Endothelial cell of umbilical vein (primary cell): ENCODE results near the gene CDH1. TPM values are rescaled to one million over a fixed set of nuclear protein-coding genes. Genes with fewer than 3 reads are reported as not detected.

Source experiments
- BruUV-seq: library from RNA; stranded (reverse); fragments of 400-500 nt; replicated peaks from 2 replicates; lab custom pipeline; 2021; lab: Mats Ljungman, UMichigan
- CTCF ChIA-PET: fragments of 300-600, 350-600 bp; sonication (Branson Sonifier 250); formaldehyde crosslinking; loops from one replicate; lab custom pipeline; 2021; ENCODE audit warnings: antibody characterized with exemption, inconsistent platforms; lab: Charles Lee
- POLR2A ChIA-PET: fragments of 300-600, 350-600 bp; sonication (Branson Sonifier 250); formaldehyde crosslinking; loops from one replicate; lab custom pipeline; 2021; ENCODE audit warnings: antibody characterized with exemption, inconsistent platforms; lab: Charles Lee
- DNase-seq: peaks from one replicate; pipeline ENCODE4 v3.0.0-alpha.2; 2011; ENCODE audit warnings: low read depth, low spot score
- FAIRE-seq: peaks from 2 replicates; lab custom pipeline; 2011; peaks lifted over from hg19 to GRCh38; lab: Jason Lieb, UNC
- H2AFZ ChIP-seq: 2 replicates; pipeline ENCODE4 v1.6.0; 2012; ENCODE audit warnings: low read depth, low read length, control low read depth, inconsistent platforms
- H3K27ac ChIP-seq: 2 replicates; pipeline ENCODE4 v1.5.1; 2011; ENCODE audit warnings: low read depth, mild to moderate bottlenecking, control low read depth, low read length, moderate library complexity; ENCODE audit not compliant: insufficient read depth
- H3K27me3 ChIP-seq, 2 experiments: 2 replicates each; pipeline versions ENCODE4 v1.6.0 to v1.6.1; 2011; ENCODE audit warnings: low read length in 2 of 2, mixed read lengths in 1 of 2; ENCODE audit not compliant: control insufficient read depth in 2 of 2, insufficient read depth in 2 of 2
- H3K36me3 ChIP-seq, 2 experiments: 2 replicates in 1 of 2; 3 replicates in 1 of 2; pipeline ENCODE4 v1.5.1; 2011; ENCODE audit warnings: low read length in 2 of 2, mild to moderate bottlenecking in 1 of 2, moderate library complexity in 1 of 2; ENCODE audit not compliant: control insufficient read depth in 2 of 2, insufficient read depth in 2 of 2; ENCODE audit errors: extremely low read depth in 1 of 2
- H3K4me1 ChIP-seq: 3 replicates; pipeline ENCODE4 v1.5.1; 2011; ENCODE audit warnings: mild to moderate bottlenecking, low read length; ENCODE audit not compliant: control insufficient read depth, insufficient read depth; ENCODE audit errors: extremely low read depth
- H3K4me2 ChIP-seq: 2 replicates; pipeline ENCODE4 v1.6.1; 2011; ENCODE audit warnings: low read length, control low read depth, mixed read lengths; ENCODE audit not compliant: insufficient read depth
- H3K4me3 ChIP-seq, 3 experiments: fragments of 200-600 bp in 1 of 3; sonication (generic), shearing (Covaris generic) in 1 of 3; replicated peaks in 1 of 3; 2 replicates each; pipeline ENCODE4 v1.5.1; 2011 to 2016; ENCODE audit warnings: control low read depth in 3 of 3, low read length in 3 of 3, mild to moderate bottlenecking in 2 of 3, inconsistent platforms in 1 of 3, low read depth in 1 of 3, moderate library complexity in 1 of 3; ENCODE audit not compliant: insufficient read depth in 1 of 3
- H3K79me2 ChIP-seq: 2 replicates; pipeline ENCODE4 v1.6.0; 2012; ENCODE audit warnings: low read length, inconsistent platforms; ENCODE audit not compliant: control insufficient read depth, insufficient read depth
- H3K9ac ChIP-seq: replicated peaks from 2 replicates; pipeline ENCODE3; 2011; ENCODE audit warnings: low read length, control low read depth; ENCODE audit not compliant: insufficient read depth; ENCODE audit errors: extremely low read depth
- H3K9me1 ChIP-seq: replicated peaks from 3 replicates; pipeline ENCODE4 v1.6.0; 2011; ENCODE audit warnings: mild to moderate bottlenecking, low read length; ENCODE audit not compliant: control insufficient read depth, insufficient read depth; ENCODE audit errors: extremely low read depth
- H3K9me3 ChIP-seq: replicated peaks from 2 replicates; pipeline ENCODE4 v1.5.1; 2012; ENCODE audit warnings: low read length, inconsistent platforms; ENCODE audit not compliant: control insufficient read depth, insufficient read depth
- H4K20me1 ChIP-seq: replicated peaks from 2 replicates; pipeline ENCODE3; 2011; ENCODE audit warnings: mild to moderate bottlenecking, low read length; ENCODE audit not compliant: control insufficient read depth, insufficient read depth; ENCODE audit errors: extremely low read depth
- EZH2 ChIP-seq: IDR thresholded peaks from 2 replicates; pipeline ENCODE4 v1.6.1; 2012; ENCODE audit warnings: borderline replicate concordance, low read depth, mild to moderate bottlenecking, moderate library complexity, low read length, inconsistent platforms; ENCODE audit not compliant: severe bottlenecking
- FOS ChIP-seq: IDR thresholded peaks from 2 replicates; pipeline ENCODE4 v1.6.1; 2011; ENCODE audit warnings: mild to moderate bottlenecking, low read length, moderate library complexity, borderline replicate concordance; ENCODE audit not compliant: insufficient read depth
- GATA2 ChIP-seq: IDR thresholded peaks from 2 replicates; pipeline ENCODE4 v1.7.0; 2011; ENCODE audit warnings: low read depth, mild to moderate bottlenecking, moderate library complexity, mixed read lengths, low read length; ENCODE audit not compliant: insufficient read length, insufficient read depth
- JUN ChIP-seq: IDR thresholded peaks from 2 replicates; pipeline ENCODE4 v1.6.1; 2011; ENCODE audit warnings: borderline replicate concordance, low read depth; ENCODE audit not compliant: insufficient read length, insufficient read depth
- MYC ChIP-seq: IDR thresholded peaks from one replicate; pipeline ENCODE4 v1.6.1; 2011; ENCODE audit warnings: mild to moderate bottlenecking, low read depth, low read length
- POLR2A ChIP-seq: IDR thresholded peaks from 2 replicates; pipeline ENCODE4 v1.6.1; 2012; ENCODE audit warnings: low read depth, mild to moderate bottlenecking, control low read depth, low read length
- POLR2AphosphoS5 ChIP-seq: IDR thresholded peaks from 2 replicates; pipeline ENCODE4 v1.6.1; 2012; ENCODE audit warnings: low read depth, mild to moderate bottlenecking, control low read depth, low read length, moderate library complexity; ENCODE audit not compliant: insufficient read depth
- dilution Hi-C: fragments of 300-500 bp; cut with MboI; formaldehyde crosslinking; loops from one replicate; pipeline ENCODE4 v1.15.0; 2019; ENCODE audit warnings: low sequenced_read_pairs; ENCODE audit not compliant: extremely low pct_ligation_motif_present
- intact Hi-C: fragments of 100-400 bp; cut with micrococcal nuclease; formaldehyde crosslinking; loops from one replicate; pipeline ENCODE4 v1.10.0; 2022
- polyA plus RNA-seq, 4 experiments: library from polyadenylated mRNA; depleted of rRNA in 3 of 4; stranded (reverse) in 3 of 4; unstranded in 1 of 4; fragments of >200 nt; gene quantifications; 2 replicates each; pipeline versions ENCODE4 v1.2.1 to v1.2.3, GENCODE V29; 2011 to 2012; ENCODE audit warnings: missing spikeins in 1 of 4
- total RNA-seq: library from RNA; stranded (reverse); gene quantifications from 2 replicates; pipeline ENCODE4 v1.2.3, GENCODE V29; 2021
- TF ChIP-seq, protein P1 (sequence below): IDR thresholded peaks from 2 replicates; pipeline ENCODE4 v1.6.1; 2011; ENCODE audit not compliant: insufficient read depth, insufficient read length
- TF ChIP-seq, protein P2 (sequence below), 2 donors: IDR thresholded peaks; 1 replicate in 1 of 2; 2 replicates in 1 of 2; pipeline ENCODE4 v1.5.1; 2011; ENCODE audit warnings: low read length in 2 of 2, mild to moderate bottlenecking in 2 of 2, moderate library complexity in 2 of 2, control low read depth in 1 of 2, inconsistent platforms in 1 of 2, low read depth in 1 of 2; ENCODE audit not compliant: insufficient read depth in 1 of 2; ENCODE audit errors: extremely low read depth in 1 of 2

Gene CDH1
- total and polyA plus RNA-seq, 2 donors (not counting 3 experiments of a cell fraction or from before 2014, with no cell fraction given): 0.28 to 0.69 TPM

DNA sequence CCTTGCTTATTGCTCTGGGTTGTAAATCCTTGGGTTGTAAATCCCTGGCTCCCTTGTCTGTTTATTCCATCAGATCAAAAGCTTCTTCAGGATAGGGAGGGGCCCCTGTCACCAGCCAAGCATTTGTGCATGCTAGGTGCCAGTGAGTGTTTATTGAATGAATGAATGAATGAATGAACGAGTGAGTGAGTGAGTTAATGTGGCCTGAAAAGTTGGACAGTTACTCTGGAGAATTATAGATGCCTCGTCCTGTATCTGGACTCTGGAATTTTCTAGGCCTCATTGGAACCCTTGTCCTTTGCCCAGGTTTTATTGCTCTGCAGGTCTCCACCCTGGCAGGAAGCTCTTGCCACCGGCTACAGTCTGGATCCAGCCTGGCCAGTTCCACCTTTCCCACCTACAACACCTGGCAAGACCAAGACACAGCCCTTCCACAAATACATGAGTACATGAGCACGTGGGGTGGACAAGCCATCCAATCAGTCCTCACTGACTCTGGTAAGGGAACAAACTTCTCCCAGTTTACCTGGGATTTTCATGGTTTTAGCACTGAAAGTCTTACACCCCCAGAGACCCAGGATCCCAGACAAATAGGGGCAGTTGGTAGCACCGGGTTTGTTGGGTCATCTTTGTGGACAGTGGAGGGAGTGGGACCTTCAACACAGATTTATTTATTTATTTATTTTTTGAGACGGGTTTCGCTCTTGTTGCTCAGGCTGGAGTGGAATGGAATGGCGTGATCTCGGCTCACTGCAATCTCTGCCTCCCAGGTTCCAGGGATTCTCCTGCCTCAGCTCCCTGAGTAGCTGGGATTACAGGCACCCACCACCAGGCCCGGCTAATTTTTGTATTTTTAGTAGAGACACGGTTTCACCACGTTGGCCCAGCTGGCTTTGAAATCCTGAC is 14.7 kb upstream of the CDH1 start:
- CTCF ChIA-PET: interaction anchor here (0.7 kb wide), 1 partner anchor 193 kb away, joined by 3 read pairs; no protein-coding TSS in a partner anchor
- no peak overlapping the region for H3K27ac ChIP-seq
- BruUV-seq: no TSS peak
- no peaks in the 10 kb centered on the region for H3K36me3 ChIP-seq
- intact Hi-C loops: no loop called here
- POLR2A ChIA-PET: no interaction called here
- H3K4me3 ChIP-seq: no peak overlapping the region
- TF ChIP-seq POLR2A: no peak
- TF ChIP-seq POLR2AphosphoS5: no peak
- no peak for TF ChIP-seq JUN
- TF ChIP-seq FOS: no peak
- TF ChIP-seq EZH2: no peak
- no peak for TF ChIP-seq GATA2
- TF ChIP-seq, protein P1, sequence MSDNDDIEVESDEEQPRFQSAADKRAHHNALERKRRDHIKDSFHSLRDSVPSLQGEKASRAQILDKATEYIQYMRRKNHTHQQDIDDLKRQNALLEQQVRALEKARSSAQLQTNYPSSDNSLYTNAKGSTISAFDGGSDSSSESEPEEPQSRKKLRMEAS: no peak
- TF ChIP-seq, protein P2, sequence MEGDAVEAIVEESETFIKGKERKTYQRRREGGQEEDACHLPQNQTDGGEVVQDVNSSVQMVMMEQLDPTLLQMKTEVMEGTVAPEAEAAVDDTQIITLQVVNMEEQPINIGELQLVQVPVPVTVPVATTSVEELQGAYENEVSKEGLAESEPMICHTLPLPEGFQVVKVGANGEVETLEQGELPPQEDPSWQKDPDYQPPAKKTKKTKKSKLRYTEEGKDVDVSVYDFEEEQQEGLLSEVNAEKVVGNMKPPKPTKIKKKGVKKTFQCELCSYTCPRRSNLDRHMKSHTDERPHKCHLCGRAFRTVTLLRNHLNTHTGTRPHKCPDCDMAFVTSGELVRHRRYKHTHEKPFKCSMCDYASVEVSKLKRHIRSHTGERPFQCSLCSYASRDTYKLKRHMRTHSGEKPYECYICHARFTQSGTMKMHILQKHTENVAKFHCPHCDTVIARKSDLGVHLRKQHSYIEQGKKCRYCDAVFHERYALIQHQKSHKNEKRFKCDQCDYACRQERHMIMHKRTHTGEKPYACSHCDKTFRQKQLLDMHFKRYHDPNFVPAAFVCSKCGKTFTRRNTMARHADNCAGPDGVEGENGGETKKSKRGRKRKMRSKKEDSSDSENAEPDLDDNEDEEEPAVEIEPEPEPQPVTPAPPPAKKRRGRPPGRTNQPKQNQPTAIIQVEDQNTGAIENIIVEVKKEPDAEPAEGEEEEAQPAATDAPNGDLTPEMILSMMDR (IDR thresholded peaks at IDR 0.05; ENCODE audit: extremely low read depth in 1 of 2, insufficient read depth in 1 of 2, low read depth in 1 of 2, low read length in 2 of 2): no peak
- no peak for TF ChIP-seq MYC
- no peak overlapping the region for H3K9ac ChIP-seq
- no peaks in the 10 kb centered on the region for H4K20me1 ChIP-seq
- DNase-seq: no peak
- no peak overlapping the region for H3K4me2 ChIP-seq
- H3K4me1 ChIP-seq: no peaks in the 10 kb centered on the region
- dilution Hi-C loops: no loop called here
- no peak for FAIRE-seq
- no peaks in the 10 kb centered on the region for H3K79me2 ChIP-seq
- no peaks in the 10 kb centered on the region for H3K27me3 ChIP-seq
- H2AFZ ChIP-seq: no peak overlapping the region
- H3K9me3 ChIP-seq: no peaks in the 10 kb centered on the region
- no peaks in the 10 kb centered on the region for H3K9me1 ChIP-seq
